Mesodermal cell (in vitro differentiated cells): Measurements from ENCODE around the gene ZNF17.
A peak's percentile ranks its signal among the peaks of the same experiment; 100 is the strongest.

Experiments
- H3K27ac ChIP-seq: 2 replicates; pipeline ENCODE4 v1.7.0; 2013; ENCODE audit warnings: mild to moderate bottlenecking, low read depth, low read length, moderate library complexity; ENCODE audit not compliant: severe bottlenecking
- H3K36me3 ChIP-seq: 2 replicates; pipeline ENCODE4 v1.7.1; 2013; ENCODE audit warnings: mild to moderate bottlenecking, low read length, moderate library complexity; ENCODE audit not compliant: control insufficient read depth, insufficient read depth
- H3K4me1 ChIP-seq: one replicate; pipeline ENCODE4 v1.7.1; 2013; ENCODE audit warnings: mild to moderate bottlenecking, low read length; ENCODE audit not compliant: insufficient read depth, control insufficient read depth, poor library complexity, severe bottlenecking
- H3K4me3 ChIP-seq: 2 replicates; pipeline ENCODE4 v1.7.0; 2013; ENCODE audit warnings: low read length, control low read depth, mild to moderate bottlenecking; ENCODE audit not compliant: insufficient read depth, poor library complexity, severe bottlenecking; ENCODE audit errors: extremely low read depth
- H3K9me3 ChIP-seq: 2 replicates; pipeline ENCODE4 v1.7.1; 2013; ENCODE audit warnings: mild to moderate bottlenecking, low read length, moderate library complexity; ENCODE audit not compliant: control insufficient read depth
- WGBS, 2 experiments: methylation state at CpG; one replicate each; pipeline ENCODE4 v1.1.5; 2013; ENCODE audit warnings: missing lambda C conversion rate in 2 of 2; ENCODE audit not compliant: insufficient coverage in 2 of 2; 5-methylcytosine and 5-hydroxymethylcytosine counted together

Gene ZNF17

DNA sequence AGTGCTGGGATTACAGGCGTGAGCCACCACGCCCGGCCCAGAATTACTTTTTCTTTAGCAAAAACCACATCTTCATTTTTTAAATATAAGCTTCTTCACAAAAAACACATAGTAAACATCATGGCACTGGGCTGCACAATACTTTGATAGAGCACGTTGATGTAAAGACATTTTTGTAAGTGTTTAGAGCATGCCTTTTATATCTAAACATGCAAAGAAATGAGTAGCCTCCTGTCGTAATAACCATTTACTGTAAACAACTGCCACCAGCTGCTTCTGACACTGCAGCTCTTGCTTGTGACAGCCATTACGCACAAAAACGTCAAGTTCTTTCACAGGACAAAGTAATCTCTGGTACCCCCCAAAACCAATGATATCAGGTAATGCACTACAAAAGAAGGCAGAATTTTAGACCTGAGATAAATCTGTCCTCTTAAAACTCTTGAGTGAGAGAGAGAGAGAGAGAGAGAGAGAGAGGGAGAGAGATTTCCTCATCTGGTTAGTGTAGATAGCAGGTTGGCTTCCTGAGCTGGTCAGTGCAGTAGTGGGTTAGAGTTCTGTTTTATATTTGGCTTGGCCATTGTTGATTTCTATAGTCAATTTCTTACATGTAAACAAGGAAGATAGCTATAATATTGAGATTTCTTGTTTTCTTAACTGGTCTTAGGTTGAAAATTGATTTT, 28.0 kb upstream of the ZNF17 start:
- 69 to 82% methylated on average over 3 to 6 of the region's 7 CpGs for WGBS, 2 experiments
- H3K9me3 ChIP-seq: peaks cover 6% of the 10 kb centered on the region
- H3K36me3 ChIP-seq: peaks cover 6% of the 10 kb centered on the region
- no peak overlapping the region for H3K4me3 ChIP-seq
- no peak overlapping the region for H3K27ac ChIP-seq
- no peaks in the 10 kb centered on the region for H3K4me1 ChIP-seq

DNA sequence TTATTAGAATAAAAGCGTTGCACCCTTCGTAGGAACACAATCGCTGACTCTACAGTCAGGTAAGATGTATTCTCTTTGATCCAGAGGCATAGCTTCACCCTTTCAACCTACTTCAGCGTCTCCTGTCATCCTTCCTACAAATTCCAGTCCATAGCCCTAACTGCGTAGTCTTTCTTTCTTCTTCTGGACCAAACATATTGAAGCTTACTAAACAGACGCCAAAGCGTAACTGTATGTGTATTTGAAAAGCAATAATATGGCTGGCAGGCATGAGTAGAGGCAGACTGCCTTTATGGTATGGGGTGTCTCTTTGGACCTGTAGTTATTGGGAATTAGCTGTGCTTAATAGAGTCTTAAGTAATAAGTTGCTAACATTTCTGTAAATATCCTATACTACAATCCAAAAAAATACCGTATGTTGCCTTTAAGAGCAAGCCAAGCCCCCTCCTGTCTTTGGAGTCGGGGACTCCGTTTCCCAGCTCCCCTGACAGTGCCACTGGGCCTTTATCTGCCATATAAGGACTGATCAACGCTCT, 21.7 kb upstream of the ZNF17 start:
- H3K27ac ChIP-seq: peak overlapping the region; percentile 66
- peaks cover 11% of the 10 kb centered on the region for H3K36me3 ChIP-seq
- no peaks in the 10 kb centered on the region for H3K4me1 ChIP-seq
- 53 to 66% methylated on average over 4 to 7 of the region's 11 CpGs for WGBS, 2 experiments
- H3K9me3 ChIP-seq: no peaks in the 10 kb centered on the region
- H3K4me3 ChIP-seq: peak overlapping the region; percentile 79

GRCh38 chr19:57389730-57390598, 21.0 kb upstream of the ZNF17 start, which contains the start of gene ZNF548:
Gene ZNF548 (plus strand): TSS chr19:57389854. CDS start chr19:57390100, 246 bp downstream.
- H3K4me3 ChIP-seq: peak within 1 kb of the TSS; percentile 79

GRCh38 chr19:57395710-57396109, 15.3 kb upstream of the ZNF17 start:
- Histone ChIP-seq H3K36me3 (peaks cover 54% of the 10 kb centered on the region), H3K4me3 (no peak overlapping the region), H3K4me1 (no peaks in the 10 kb centered on the region), H3K27ac (no peak overlapping the region), H3K9me3 (no peaks in the 10 kb centered on the region)
- WGBS, 2 experiments: 96 to 98% methylated on average over 4 of the region's 5 CpGs

More at GRCh38 chr19:57389730-57390598, 21.0 kb upstream of the ZNF17 start, which contains the start of gene ZNF548:
- no peaks in the 10 kb centered on the region for H3K9me3 ChIP-seq
- 1% methylated on average over 43 to 46 of the region's 50 CpGs for WGBS, 2 experiments
- H3K27ac ChIP-seq: peak within 1 kb of the TSS; percentile 99
- H3K4me1 ChIP-seq: no peaks in the 10 kb centered on the region
- H3K36me3 ChIP-seq: peaks cover 14% of the 10 kb centered on the region

GRCh38 chr19:57398868-57399267, 12.1 kb upstream of the ZNF17 start:
- WGBS, 2 experiments: 71 to 100% methylated on average over 1 to 3 of the region's 5 CpGs
- Histone ChIP-seq H3K27ac (no peak overlapping the region), H3K36me3 (peaks cover 46% of the 10 kb centered on the region), H3K4me1 (no peaks in the 10 kb centered on the region), H3K9me3 (peaks cover 9% of the 10 kb centered on the region), H3K4me3 (no peak overlapping the region)

GRCh38 chr19:57403737-57404563, 7.0 kb upstream of the ZNF17 start:
- H3K4me1 ChIP-seq: no peaks in the 10 kb centered on the region
- peaks cover 10% of the 10 kb centered on the region for H3K9me3 ChIP-seq

DNA sequence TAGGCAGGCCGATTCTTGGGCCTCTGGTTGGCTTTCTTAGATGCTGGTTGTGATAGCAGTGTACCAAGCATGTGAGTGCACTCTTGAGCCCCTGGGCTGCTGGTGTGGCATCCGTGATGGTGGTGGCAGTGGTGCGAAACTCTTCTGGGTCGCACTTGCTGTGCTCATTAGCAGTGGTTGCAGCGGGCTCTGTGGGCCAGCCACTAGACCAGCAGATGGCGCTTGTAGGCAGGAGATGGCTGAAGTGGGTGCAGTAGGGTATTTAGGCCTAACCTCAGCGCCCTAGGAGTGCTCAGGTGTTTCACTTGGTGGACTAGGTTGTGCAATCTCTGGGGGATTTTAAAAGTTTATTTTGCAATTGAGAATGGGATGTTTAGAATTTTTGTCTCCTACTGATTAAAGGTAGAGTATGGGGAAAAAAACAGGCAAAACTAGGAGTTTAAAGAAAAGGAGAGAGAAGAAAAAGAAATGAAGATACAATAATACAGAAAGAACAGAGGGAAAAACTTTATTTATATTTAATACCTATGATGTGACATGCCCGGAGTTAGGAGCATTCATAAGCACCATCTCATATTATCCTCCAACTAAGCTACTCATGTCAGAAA, 4.3 kb upstream of the ZNF17 start:
- WGBS, 2 experiments: 16 to 17% methylated on average over 7 of the region's 8 CpGs
- H3K4me3 ChIP-seq: no peak overlapping the region
- H3K4me1 ChIP-seq: no peaks in the 10 kb centered on the region
- H3K36me3 ChIP-seq: no peaks in the 10 kb centered on the region
- H3K27ac ChIP-seq: no peak overlapping the region
- H3K9me3 ChIP-seq: peaks cover 10% of the 10 kb centered on the region

More at GRCh38 chr19:57403737-57404563, 7.0 kb upstream of the ZNF17 start:
- Histone ChIP-seq H3K4me3 (no peak overlapping the region), H3K36me3 (peaks cover 8% of the 10 kb centered on the region), H3K27ac (no peak overlapping the region)
- 93 to 99% methylated on average over 9 of the region's 9 CpGs for WGBS, 2 experiments

DNA sequence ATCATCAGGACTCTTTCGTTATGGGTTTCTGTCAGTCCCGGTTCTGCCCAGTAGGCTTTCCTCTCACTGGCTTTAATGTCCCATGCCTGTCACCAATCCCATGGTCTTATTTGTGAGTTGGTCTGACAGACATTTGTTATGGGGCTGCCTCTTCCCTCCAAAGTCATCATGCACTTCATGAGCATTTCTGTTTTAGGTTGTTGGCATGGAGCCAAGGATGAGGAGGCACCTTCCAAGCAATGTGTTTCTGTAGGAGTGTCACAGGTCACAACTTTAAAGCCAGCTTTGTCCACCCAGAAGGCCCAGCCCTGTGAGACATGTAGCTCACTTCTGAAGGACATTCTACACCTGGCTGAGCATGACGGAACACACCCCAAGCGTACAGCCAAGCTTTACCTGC, 8.5 kb downstream of the ZNF17 start:
- H3K9me3 ChIP-seq: no peaks in the 10 kb centered on the region
- no peak overlapping the region for H3K27ac ChIP-seq
- H3K4me3 ChIP-seq: no peak overlapping the region
- H3K4me1 ChIP-seq: no peaks in the 10 kb centered on the region
- H3K36me3 ChIP-seq: peaks cover 39% of the 10 kb centered on the region
- WGBS, 2 experiments: 93 to 95% methylated on average over 4 of the region's 4 CpGs

DNA sequence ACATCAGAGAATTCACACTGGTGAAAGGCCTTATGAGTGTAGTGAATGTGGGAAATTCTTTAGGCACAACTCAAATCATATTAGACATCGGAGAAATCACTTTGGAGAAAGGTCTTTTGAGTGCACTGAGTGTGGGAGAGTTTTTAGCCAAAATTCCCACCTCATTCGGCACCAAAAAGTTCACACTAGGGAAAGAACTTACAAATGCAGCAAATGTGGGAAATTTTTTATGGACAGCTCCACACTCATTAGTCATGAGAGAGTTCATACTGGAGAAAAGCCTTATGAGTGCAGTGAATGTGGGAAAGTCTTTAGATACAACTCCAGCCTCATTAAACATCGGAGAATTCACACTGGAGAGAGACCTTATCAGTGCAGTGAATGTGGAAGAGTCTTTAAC, 10.1 kb downstream of the ZNF17 start:
- H3K36me3 ChIP-seq: peaks cover 39% of the 10 kb centered on the region
- no peak overlapping the region for H3K4me3 ChIP-seq
- WGBS, 2 experiments: no CpG with 5 or more reads among the region's 3 CpGs
- no peak overlapping the region for H3K27ac ChIP-seq
- no peaks in the 10 kb centered on the region for H3K9me3 ChIP-seq
- no peaks in the 10 kb centered on the region for H3K4me1 ChIP-seq
